Measurements from ENCODE around the gene ERBIN.
"Not testable (repeated sequence)": the region's sequence is repeated elsewhere in the genome, so short reads cannot be mapped to it uniquely, and the experiment has no call there.

The ERBIN gene, protein sequence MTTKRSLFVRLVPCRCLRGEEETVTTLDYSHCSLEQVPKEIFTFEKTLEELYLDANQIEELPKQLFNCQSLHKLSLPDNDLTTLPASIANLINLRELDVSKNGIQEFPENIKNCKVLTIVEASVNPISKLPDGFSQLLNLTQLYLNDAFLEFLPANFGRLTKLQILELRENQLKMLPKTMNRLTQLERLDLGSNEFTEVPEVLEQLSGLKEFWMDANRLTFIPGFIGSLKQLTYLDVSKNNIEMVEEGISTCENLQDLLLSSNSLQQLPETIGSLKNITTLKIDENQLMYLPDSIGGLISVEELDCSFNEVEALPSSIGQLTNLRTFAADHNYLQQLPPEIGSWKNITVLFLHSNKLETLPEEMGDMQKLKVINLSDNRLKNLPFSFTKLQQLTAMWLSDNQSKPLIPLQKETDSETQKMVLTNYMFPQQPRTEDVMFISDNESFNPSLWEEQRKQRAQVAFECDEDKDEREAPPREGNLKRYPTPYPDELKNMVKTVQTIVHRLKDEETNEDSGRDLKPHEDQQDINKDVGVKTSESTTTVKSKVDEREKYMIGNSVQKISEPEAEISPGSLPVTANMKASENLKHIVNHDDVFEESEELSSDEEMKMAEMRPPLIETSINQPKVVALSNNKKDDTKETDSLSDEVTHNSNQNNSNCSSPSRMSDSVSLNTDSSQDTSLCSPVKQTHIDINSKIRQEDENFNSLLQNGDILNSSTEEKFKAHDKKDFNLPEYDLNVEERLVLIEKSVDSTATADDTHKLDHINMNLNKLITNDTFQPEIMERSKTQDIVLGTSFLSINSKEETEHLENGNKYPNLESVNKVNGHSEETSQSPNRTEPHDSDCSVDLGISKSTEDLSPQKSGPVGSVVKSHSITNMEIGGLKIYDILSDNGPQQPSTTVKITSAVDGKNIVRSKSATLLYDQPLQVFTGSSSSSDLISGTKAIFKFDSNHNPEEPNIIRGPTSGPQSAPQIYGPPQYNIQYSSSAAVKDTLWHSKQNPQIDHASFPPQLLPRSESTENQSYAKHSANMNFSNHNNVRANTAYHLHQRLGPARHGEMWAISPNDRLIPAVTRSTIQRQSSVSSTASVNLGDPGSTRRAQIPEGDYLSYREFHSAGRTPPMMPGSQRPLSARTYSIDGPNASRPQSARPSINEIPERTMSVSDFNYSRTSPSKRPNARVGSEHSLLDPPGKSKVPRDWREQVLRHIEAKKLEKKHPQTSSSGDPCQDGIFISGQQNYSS (N-terminal part only)

DNA sequence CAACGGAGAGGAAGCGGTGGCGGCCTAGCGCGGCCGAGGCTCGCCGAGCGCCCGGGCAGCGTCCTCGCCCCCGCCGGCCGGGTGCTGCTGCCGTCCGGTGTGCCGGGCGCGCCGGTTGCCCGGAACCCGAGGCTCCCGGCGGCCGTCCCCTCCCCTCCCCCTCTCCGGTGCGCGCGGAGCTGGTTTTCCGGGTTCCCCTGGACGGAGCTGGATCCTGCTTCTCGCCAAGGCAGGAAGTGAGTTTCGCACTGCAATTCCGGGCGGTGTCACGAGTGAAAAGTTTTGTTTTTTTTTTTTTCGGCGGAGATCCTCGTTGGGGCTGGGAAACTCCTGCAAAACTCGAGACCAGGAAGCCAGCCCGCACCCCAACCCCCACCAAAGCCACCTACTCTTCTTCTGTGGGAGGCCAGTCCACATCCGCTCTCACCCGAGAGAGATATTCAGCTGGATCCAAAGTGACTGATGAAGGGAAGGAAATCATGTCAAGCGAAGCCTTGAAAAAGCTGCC lies at the start of gene ERBIN:
ERBIN (plus strand) TSS at position 300 of the 508 bp plus-strand sequence. CDS start 66,144 bp downstream, outside the sequence.
- DNase-seq: no peak

DNA sequence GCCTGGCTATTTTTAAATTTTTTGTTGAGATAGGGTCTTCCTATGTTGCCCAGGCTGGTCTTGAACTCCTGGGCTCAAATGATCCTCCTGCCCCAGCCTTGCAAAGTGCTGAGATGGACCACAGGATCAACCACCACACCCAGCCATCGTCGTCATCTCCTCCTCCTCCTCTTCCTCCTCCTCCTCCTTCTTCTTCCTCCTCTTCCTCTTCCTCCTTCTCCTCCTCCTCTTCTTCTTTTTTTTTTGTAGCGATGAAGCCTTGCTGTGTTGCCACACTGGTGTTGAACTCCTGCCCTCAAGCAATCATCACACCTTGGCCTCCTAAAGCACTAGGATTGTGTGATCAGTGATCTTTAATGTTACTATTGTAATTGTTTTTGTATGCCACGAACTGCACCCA lies 49.4 kb upstream of the ERBIN start:
- DNase-seq: no peak

DNA sequence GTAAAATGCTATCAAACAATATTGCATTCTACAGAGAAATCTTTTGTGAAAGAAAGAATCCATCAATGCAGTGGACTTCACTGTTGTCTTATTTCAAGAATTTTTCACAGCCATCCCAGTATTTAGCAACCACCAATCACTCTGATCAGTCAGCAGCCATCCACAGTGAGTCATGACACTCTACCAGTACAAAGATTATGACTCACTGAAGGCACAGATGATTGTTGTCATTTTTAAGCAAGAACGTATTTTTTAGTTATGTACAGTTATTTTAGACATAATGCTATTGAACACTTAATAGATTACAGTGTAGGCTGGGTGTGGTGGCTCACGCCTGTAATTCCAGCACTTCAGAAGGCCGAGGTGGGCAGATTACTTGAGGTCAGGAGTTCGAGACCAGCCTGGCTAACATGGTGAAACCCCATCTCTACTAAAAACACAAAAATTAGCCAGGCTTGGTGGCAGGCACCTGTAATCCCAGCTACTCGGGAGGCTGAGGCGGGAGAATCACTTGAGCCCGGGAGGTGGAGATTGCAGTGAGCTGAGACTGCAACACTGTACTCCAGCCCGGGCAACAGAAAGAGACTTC lies 46.6 kb upstream of the ERBIN start:
- not testable (repeated sequence) for DNase-seq

DNA sequence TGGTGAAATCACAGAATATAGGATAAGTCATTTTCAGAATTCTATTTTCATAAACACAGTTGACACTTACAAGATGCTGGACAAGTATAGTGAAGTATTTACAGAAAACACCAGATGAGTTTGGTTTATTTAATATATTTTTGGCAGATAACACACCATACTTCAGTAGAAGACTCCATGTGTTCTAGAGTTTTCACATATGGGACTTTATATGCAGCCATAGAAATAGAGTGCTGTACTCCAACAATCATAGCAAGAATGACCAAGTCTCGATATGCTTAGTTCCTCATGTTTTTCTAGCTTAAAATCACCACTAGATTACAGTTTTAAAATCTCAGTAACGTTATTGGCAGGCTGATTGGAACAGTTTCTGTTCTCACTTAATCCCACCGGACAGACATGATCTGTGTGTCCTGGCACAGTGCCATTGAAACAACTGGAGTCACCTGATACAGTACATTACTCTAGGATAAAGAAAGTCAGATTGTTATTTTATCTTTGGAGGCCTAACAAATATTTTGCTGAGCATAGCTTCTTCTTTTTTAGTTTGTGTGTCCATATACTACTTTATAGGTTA lies 45.8 kb upstream of the ERBIN start:
- no peak for DNase-seq

DNA sequence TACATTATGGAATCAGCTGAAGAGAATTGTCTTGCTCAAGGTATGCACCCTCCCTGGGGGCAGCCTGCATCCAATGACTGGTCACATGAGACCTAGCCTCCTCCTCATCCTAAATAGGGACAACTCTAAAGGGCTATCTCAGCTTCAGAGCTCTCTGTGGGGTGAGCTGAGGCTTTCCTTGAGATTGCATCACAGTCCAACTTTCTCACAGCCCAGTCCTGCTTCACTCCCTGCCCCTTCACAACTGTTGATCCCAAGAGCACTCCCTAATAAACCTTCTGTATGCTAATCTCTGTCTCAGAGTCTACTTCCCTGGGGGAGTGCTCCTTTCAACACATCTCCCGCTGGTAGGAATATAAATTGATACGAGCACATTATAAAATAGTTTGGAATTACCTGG lies 44.1 kb upstream of the ERBIN start:
- no peak for DNase-seq

DNA sequence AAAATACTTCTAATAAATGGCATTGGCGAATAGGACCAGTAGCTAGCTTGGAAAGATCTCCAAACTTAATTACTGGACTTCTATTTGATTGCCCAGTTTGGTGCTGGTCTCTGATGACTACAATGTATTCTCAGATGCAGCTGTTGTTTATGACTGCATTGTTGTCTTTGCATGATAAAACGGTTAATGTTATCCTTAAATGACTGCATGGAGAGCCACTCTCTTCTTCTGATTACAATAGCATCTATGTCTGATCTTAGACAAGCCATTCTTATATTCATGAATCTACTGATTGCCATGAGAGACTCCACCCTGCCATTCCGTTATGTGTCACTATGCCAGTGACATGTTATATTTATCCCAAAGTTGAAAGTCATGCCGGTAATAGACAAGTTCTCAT lies 42.9 kb upstream of the ERBIN start:
- no peak for DNase-seq

DNA sequence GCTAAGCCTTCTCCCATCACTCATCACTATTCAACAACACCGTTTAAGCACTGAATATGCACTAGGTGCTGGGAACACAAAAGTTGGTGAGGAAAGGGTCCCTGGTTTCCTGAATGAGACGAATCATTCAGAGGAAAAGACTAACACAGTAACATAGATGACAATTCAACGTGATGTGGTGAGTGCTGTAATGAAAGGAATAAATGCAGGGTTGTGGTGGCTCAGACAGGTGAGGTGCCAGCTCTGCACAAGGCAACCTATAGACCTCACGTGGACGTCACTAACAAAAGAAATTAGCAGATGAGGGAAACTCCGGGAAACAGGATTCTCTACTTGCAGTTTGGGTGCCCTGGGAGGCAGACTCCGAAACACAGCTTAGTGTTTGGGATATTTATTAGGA lies 40.0 kb upstream of the ERBIN start:
- no peak for DNase-seq

DNA sequence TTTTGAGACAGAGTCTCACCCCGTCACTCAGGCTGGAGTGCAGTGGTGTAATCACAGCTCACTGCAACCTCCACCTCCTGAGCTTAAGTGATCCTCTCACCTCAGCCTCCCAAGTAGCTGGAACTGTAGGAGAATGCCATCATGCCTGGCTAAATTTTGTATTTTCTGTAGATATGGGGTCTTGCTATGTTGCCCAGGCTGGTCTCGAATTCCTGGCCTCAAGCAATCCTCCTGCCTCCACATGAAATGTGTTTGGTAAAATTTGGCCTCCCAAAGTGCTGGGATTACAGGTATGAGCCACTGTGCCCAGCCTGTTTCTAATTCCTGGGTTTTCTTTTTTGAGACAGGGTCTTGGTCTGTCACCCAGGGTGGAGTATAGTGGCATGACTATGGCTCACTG lies 34.4 kb upstream of the ERBIN start:
- not testable (repeated sequence) for DNase-seq

DNA sequence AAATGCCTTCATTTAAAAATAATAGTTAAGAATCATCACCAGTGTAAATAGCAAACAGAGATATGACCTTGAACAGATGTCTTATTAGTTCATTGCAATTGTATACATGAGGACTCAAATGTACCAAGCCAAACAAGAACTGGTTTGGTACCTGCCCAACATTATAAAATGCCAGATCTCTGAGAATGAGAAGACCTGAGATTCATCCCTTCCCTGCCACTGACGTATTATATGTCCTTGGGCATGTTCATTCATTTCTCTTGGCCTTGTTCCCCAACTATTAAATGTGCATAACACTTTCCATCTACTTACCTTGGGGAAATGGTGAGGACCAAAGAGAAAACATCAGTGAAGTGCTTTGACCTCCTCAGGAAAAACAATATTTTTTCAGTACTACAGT lies 33.6 kb upstream of the ERBIN start:
- no peak for DNase-seq

DNA sequence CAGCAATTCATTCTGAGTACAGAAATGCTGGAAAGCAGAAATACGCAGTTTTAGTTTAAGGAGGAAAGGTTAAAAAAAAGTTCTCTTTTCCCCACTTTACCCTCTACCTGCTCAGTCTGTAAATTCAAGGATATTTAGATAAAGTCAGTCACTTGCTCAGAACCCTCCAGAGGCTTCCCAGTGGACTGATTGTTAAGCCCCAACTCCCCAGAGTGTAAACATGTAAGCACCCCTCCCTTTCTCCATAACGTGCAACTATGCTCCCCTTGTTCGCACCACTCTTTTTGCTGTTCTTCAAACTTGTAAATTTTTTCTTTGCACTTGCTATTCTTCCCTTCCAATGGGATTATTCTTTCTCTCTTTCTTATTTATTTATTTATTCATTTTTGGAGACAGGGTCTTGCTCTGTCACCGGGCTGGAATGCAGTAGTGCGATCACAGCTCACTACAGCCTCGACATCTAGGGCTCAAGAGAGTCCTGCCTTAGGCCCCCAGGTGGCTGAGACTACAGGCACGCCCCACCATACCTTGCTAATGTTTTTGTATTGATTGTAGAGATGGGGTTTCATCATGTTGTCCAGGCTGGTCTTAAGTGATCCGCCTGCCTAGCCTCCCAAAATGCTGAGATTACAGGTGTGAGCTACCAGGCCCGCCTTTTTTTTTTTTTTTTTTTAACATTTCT lies 32.5 kb upstream of the ERBIN start:
- no peak for DNase-seq

DNA sequence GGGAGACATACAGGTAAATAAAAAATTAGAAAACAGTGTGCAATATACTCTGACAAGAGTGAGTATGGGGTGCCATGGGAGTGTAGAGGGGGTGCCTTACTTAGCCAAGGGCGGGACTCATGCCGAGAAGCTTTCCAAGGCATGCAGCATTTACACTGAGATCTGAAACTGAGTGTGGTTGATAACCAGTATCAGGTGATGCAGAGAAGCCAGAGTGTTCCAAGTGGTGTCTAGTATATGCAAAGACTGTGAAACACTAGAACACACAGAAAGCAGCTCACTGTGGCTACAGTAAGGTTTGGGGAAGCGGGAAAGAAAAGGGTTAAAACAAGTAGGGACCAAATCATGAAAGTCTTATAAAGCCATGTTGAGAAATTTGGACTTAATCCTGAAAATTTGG lies 30.5 kb upstream of the ERBIN start:
- DNase-seq: no peak

DNA sequence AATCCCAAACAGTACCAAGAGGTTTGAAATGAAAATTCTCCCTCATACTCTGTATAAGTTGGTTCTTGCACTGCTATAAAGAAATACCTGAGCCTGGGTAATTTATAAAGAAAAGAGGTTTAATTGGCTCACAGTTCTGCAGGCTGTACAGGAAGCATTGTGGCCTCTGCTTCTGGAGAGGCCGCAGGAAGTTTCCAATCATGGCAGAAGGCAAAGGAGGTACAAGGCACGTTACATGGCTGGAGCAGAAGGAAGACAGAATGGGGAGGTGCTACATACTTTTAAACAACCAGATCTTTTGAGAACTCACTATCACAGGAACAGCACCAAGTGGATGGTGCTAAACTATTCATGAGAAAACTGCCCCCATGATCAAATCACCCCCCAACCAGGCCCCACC lies 25.6 kb upstream of the ERBIN start:
- no peak for DNase-seq

DNA sequence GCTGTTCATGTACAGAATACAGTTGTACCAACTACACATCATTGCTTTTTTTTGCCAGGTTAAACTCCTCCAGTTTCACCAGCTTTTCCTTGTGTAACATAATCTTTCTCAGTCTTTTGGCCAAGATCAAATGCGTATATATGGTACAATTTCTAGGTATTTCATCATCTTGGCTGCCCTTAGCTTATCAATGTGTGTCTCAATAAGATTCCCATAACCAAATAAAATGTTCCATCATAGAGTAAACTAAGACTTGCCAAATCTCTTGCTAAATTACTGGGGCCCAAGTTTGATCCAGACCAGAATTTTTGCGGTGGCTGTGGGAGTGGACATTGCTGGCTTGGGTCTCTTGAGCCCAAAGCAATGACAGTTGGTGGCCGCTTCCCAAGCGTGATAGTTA lies 24.3 kb upstream of the ERBIN start:
- no peak for DNase-seq

DNA sequence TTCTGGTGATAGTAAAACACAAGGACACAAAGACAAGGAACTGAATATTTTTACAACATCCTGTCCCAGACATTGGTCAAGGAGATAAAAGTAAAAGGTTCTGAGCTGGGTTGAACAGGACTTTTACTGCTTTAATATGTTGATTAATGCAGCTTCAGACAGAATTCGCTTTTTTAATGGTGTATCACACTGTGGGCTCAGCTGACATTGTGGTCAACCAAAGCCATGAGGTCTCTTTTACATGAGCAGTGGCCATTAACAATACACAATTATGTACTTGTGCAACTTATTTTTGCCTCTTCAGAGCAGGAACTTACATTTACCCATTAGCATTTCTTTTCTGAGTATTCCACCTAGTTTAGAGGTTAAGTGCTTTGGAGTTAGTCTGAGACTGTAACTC lies 22.8 kb upstream of the ERBIN start:
- no peak for DNase-seq

DNA sequence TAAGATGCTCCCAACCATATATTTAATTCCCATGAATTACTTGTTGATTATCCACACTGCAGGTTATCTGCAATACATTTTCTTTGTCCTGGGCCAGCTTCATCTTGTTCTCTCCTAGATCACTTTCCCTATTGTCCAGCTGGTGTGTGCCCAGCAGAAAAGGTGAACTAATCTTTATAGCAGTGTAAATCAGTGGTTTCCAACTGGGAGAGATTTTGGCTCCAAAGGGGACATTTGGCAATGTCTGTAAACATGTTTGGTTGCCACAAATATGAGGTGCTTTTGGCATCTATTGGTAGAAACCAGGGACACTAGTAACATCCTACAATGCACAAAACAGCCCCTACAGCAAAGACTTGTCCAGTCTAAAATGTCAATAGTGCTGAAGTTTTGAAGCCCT lies 20.1 kb upstream of the ERBIN start:
- DNase-seq: no peak

DNA sequence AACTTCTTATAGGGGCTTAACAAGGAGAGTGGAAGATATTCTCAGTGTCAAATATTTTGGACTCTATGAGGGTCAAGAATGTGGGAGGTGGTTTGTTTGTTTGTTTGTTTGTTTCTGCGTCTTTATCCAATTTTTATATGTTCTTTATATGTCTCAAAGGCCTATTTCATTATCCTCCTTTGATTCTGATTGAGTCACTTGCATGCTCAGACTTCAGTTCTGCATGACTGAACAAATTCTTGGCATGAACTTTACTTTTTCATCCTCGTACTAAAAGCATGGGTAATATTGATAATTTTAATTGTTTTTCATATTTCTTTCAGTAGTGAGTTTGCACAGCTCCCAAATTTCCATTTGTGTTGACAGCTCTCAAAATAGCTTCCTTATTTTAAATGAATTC lies 19.2 kb upstream of the ERBIN start:
- DNase-seq: no peak

DNA sequence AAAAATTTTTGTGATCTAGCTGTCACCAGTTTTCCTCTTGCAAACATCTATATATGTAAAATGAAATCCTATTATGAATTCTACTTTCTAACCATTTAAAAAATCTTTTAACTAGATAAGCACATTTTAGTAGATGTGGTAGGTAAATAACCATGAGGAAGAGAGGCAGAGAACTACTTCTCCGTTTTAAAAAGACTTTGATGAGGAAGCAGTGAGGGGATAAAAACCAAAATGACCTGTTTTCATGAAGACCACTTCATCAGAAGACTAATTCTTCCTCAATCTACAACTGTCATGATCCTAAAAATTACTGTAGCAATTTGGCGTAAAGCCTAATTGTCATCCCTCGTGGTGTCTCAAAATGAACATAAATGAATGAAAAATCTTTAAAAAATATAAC lies 15.7 kb upstream of the ERBIN start:
- DNase-seq: no peak

DNA sequence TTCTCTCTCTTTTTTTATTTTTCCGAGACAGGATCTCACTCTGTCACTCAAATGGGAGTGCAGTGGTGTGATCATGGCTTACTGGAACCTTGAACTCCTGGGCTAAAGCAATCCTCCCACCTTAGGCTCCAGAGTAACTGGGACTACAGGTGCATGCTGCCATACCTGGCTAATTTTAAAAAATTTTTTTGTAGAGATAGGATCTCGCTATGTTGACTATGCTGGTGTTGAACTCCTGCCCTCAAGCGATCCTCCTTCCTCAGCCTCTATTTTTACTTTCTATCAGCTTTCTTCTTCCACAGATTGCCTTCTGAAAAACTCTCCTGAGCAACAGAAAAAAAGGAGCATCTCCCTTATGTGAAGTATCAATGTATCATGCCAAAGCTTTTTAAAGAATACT lies 14.1 kb upstream of the ERBIN start:
- no peak for DNase-seq

DNA sequence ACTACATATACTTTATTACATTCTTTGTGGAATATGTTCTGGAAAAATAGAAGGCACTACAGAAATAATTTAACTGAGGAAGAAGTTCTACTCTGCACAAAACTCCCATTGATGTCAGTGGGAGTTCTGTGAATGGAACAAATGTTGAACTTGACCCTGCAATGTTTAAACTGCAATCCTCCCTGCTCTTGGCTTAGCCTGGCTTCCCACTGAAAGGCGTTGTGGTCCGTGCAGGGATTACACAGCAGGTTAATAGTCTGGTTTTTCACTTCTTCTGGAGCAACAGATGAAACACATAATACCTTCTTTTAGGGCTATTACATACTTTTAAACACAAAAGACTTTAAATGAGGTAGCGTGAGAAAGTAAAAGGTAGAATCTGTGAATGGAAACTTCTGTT lies 12.9 kb upstream of the ERBIN start:
- no peak for DNase-seq

DNA sequence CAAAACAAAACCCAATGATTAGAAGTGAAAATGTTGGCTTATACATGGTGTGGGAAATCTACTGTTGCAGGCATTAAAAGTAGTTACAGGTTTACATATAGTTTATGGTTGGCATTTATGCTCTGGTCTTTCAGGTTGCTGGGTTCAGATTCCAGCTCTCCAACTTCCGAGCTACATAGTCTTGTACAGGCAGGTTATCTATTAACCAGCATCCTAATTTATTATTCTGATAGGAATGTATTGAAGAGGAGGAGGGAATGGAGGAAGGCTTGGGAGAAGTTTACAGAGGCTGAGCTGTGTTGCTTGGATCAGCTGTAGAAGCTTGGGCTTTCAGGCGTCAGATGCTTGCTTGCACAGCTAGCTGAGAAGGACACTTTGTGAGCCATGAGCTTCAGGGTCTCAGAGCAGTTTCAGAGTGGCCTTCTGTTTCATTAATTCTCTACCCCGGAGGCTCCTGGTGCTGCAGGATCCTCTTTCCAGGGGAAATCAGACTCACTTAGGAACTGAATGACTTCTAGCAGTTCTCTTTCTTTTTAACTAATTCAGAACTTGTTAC lies 11.7 kb upstream of the ERBIN start:
- DNase-seq: no peak

DNA sequence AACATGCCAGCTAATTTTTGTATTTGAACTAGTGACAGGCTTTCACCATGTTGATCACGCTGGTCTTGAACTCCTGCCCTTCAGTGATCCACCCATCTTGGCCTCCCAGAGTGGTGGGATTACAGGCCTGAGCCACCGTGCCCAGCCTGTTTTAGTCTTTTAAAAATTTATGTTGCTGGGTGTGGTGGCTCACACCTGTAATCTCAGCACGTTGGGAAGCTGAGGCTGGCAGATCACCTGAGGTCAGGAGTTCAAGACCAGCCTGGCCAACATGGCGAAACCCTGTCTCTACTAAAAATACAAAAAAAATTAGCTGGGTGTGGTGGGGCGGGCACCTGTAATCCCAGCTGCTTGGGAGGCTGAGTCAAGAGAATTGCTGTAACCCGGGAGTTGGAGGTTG lies 10.7 kb upstream of the ERBIN start:
- not testable (repeated sequence) for DNase-seq

DNA sequence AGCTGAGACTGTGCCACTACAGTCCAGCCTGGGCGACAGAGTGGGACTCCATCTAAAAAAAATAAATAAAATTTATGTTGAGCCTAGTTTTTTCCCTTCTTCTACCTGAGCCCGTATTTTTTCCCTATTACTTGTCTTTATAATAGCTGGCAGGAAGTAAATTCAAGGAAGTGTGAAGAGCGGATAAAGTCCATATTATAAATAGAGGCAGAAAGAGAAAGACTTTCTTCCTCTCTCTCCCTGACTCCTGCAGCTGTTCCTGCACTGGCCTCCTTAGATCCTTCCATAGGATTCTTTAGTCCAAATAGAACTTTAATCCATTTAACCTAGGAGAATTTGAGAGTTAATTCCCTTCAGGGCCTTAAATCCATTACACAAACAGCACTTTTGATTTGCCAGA lies 10.3 kb upstream of the ERBIN start:
- no peak for DNase-seq
